Mesenchymal stem cell (in vitro differentiated cells and primary cell): ENCODE results near the gene AOX1.

Experiments
- DNase-seq: peaks from one replicate; pipeline ENCODE4 v3.0.0-alpha.2; 2013
- H2AFZ ChIP-seq: one replicate; pipeline ENCODE4 v1.6.1; 2013; ENCODE audit warnings: low read depth, mild to moderate bottlenecking, control low read depth, inconsistent platforms, low read length, moderate library complexity
- H2AK5ac ChIP-seq: 2 replicates; pipeline ENCODE4 v1.6.1; 2013; ENCODE audit warnings: low read length, moderate library complexity, mild to moderate bottlenecking, inconsistent platforms; ENCODE audit not compliant: severe bottlenecking
- H2BK120ac ChIP-seq: one replicate; pipeline ENCODE4 v1.6.1; 2013; ENCODE audit warnings: low read depth, mild to moderate bottlenecking, inconsistent platforms, low read length, moderate library complexity
- H2BK12ac ChIP-seq, 2 experiments: one replicate each; pipeline ENCODE4 v1.6.1; 2013; ENCODE audit warnings: inconsistent platforms in 2 of 2, low read length in 2 of 2, mild to moderate bottlenecking in 2 of 2, moderate library complexity in 2 of 2, control low read depth in 1 of 2
- H2BK15ac ChIP-seq: one replicate; pipeline ENCODE4 v1.6.1; 2013; ENCODE audit warnings: mild to moderate bottlenecking, low read depth, inconsistent platforms; ENCODE audit not compliant: poor library complexity, severe bottlenecking
- H2BK5ac ChIP-seq: 2 replicates; pipeline ENCODE4 v1.6.1; 2013; ENCODE audit warnings: low read depth, mild to moderate bottlenecking, low read length, control low read depth, inconsistent platforms; ENCODE audit not compliant: poor library complexity, severe bottlenecking
- H3K14ac ChIP-seq, 2 experiments: one replicate each; pipeline ENCODE4 v1.6.1; 2013; ENCODE audit warnings: inconsistent platforms in 2 of 2, low read length in 2 of 2, control low read depth in 1 of 2, mild to moderate bottlenecking in 1 of 2, moderate library complexity in 1 of 2
- H3K18ac ChIP-seq, 2 experiments: one replicate each; pipeline ENCODE4 v1.6.1; 2013; ENCODE audit warnings: inconsistent platforms in 2 of 2, low read length in 2 of 2, control low read depth in 1 of 2, low read depth in 1 of 2, mild to moderate bottlenecking in 1 of 2
- H3K23ac ChIP-seq, 2 experiments: one replicate each; pipeline ENCODE4 v1.6.1; 2013; ENCODE audit warnings: inconsistent platforms in 2 of 2, low read length in 2 of 2, mild to moderate bottlenecking in 2 of 2, moderate library complexity in 2 of 2, control low read depth in 1 of 2
- H3K27ac ChIP-seq: 2 replicates; pipeline ENCODE4 v1.5.1; 2013; ENCODE audit warnings: mild to moderate bottlenecking, moderate library complexity, low read length, control low read depth, inconsistent platforms; ENCODE audit not compliant: poor library complexity, severe bottlenecking
- H3K27me3 ChIP-seq, 2 experiments: 2 replicates each; pipeline versions ENCODE4 v1.6.1 to v1.7.0; 2013; ENCODE audit warnings: low read length in 2 of 2, mild to moderate bottlenecking in 2 of 2, moderate library complexity in 2 of 2, control low read depth in 1 of 2, inconsistent platforms in 1 of 2; ENCODE audit not compliant: control insufficient read depth in 1 of 2, insufficient read depth in 1 of 2
- H3K36me3 ChIP-seq, 2 experiments: 2 replicates each; pipeline versions ENCODE4 v1.6.1 to v1.7.0; 2013; ENCODE audit warnings: low read length in 2 of 2, control low read depth in 1 of 2, inconsistent platforms in 1 of 2, low read depth in 1 of 2, mild to moderate bottlenecking in 1 of 2; ENCODE audit not compliant: insufficient read depth in 2 of 2, control insufficient read depth in 1 of 2
- H3K4ac ChIP-seq, 2 experiments: one replicate each; pipeline ENCODE4 v1.6.1; 2013; ENCODE audit warnings: inconsistent platforms in 2 of 2, low read length in 2 of 2, mild to moderate bottlenecking in 2 of 2, moderate library complexity in 2 of 2, control low read depth in 1 of 2, low read depth in 1 of 2
- H3K4me1 ChIP-seq: 2 replicates; pipeline ENCODE4 v1.6.1; 2013; ENCODE audit warnings: low read depth, low read length, control low read depth; ENCODE audit not compliant: control insufficient read depth, insufficient read depth
- H3K4me2 ChIP-seq: 2 replicates; pipeline ENCODE4 v1.6.1; 2013; ENCODE audit warnings: low read length, mild to moderate bottlenecking, inconsistent platforms; ENCODE audit not compliant: poor library complexity, severe bottlenecking
- H3K4me3 ChIP-seq, 2 experiments: 2 replicates each; pipeline versions ENCODE4 v1.5.1 to v1.7.0; 2013; ENCODE audit warnings: low read length in 2 of 2, mild to moderate bottlenecking in 2 of 2, control low read depth in 1 of 2, low read depth in 1 of 2; ENCODE audit not compliant: insufficient read depth in 1 of 2
- H3K79me1 ChIP-seq: replicated peaks from 2 replicates; pipeline ENCODE4 v1.6.1; 2013; ENCODE audit warnings: mild to moderate bottlenecking, control low read depth, low read length, inconsistent platforms; ENCODE audit not compliant: poor library complexity, severe bottlenecking
- H3K9ac ChIP-seq: 2 replicates; pipeline ENCODE4 v1.7.0; 2013; ENCODE audit warnings: mild to moderate bottlenecking, low read length, moderate library complexity
- H3K9me3 ChIP-seq: 2 replicates; pipeline ENCODE4 v1.7.0; 2013; ENCODE audit warnings: mild to moderate bottlenecking, low read length; ENCODE audit not compliant: control insufficient read depth
- H4K8ac ChIP-seq: one replicate; pipeline ENCODE4 v1.6.1; 2013; ENCODE audit warnings: inconsistent platforms, mild to moderate bottlenecking, low read length, moderate library complexity
- H4K91ac ChIP-seq: one replicate; pipeline ENCODE4 v1.6.1; 2013; ENCODE audit warnings: mild to moderate bottlenecking, low read length, inconsistent platforms
- WGBS: methylation state at CpG from one replicate; pipeline ENCODE4 v1.1.7; 2013; ENCODE audit warnings: mixed read lengths; 5-methylcytosine and 5-hydroxymethylcytosine counted together

Gene AOX1

GRCh38 chr2:200588076-200588678 is 2.4 kb downstream of the AOX1 start:
- H4K91ac ChIP-seq, result no peak overlapping the region
- H2BK5ac ChIP-seq, result no peak overlapping the region
- no peak overlapping the region for H3K27ac ChIP-seq
- H3K27me3 ChIP-seq, result no peaks in the 10 kb centered on the region
- no peaks in the 10 kb centered on the region for H3K79me1 ChIP-seq
- no peak overlapping the region for H4K8ac ChIP-seq
- no peak overlapping the region for H2BK12ac ChIP-seq
- WGBS, result 97% methylated on average over 1 of the region's 4 CpGs
- no peak overlapping the region for H3K18ac ChIP-seq
- no peak overlapping the region for H3K4me3 ChIP-seq
- DNase-seq, result no peak
- H3K14ac ChIP-seq, result no peak overlapping the region
- H3K23ac ChIP-seq, result no peak overlapping the region
- no peak overlapping the region for H3K9ac ChIP-seq
- H3K36me3 ChIP-seq, result peaks cover 0 to 4% of the 10 kb centered on the region in 2 experiments
- peaks cover 4% of the 10 kb centered on the region for H3K4me1 ChIP-seq
- no peaks in the 10 kb centered on the region for H3K9me3 ChIP-seq
- H2BK15ac ChIP-seq, result no peak overlapping the region
- H3K4ac ChIP-seq, result no peak overlapping the region
- no peak overlapping the region for H3K4me2 ChIP-seq
- no peak overlapping the region for H2BK120ac ChIP-seq
- H2AK5ac ChIP-seq, result no peak overlapping the region
- H2AFZ ChIP-seq, result no peak overlapping the region

DNA sequence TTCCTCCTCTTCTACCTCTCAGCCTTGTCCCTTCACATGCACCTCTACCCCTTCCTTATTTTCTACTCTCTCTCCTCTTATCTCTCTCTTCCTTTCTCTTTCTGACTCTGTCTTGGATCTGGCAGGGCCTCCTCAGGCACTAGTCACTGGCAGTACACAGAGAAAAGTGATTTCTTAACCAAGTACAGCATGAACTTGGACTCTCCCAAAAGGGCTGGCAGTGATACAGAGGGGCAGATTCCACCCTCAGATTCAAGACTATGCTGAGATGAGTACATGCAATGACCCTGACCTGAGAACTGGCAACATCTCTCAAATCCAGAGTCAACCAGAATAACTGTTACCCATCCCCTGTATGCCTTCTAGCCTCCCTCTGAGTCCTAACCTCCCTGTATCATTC is 4.3 kb downstream of the AOX1 start:
- no peak for DNase-seq
- Histone ChIP-seq H3K27ac (no peak overlapping the region), H3K9me3 (no peaks in the 10 kb centered on the region), H3K27me3 (no peaks in the 10 kb centered on the region), H4K8ac (no peak overlapping the region), H2BK12ac (no peak overlapping the region), H2BK5ac (no peak overlapping the region), H3K4me2 (no peak overlapping the region), H3K18ac (no peak overlapping the region), H2BK15ac (no peak overlapping the region), H2AK5ac (no peak overlapping the region), H3K14ac (no peak overlapping the region), H3K4me1 (peaks cover 4% of the 10 kb centered on the region), H3K79me1 (no peaks in the 10 kb centered on the region), H3K23ac (no peak overlapping the region), H3K4me3 (no peak overlapping the region), H3K36me3 (peaks cover 0 to 16% of the 10 kb centered on the region in 2 experiments), H2AFZ (no peak overlapping the region), H3K9ac (peak overlapping the region; percentile 57), H3K4ac (no peak overlapping the region), H2BK120ac (no peak overlapping the region), H4K91ac (no peak overlapping the region)

GRCh38 chr2:200591308-200591707 is 5.5 kb downstream of the AOX1 start:
- WGBS, result 93% methylated on average over 5 of the region's 5 CpGs
- H3K14ac ChIP-seq, result no peak overlapping the region

GRCh38 chr2:200592406-200593075 is 6.7 kb downstream of the AOX1 start:
- Histone ChIP-seq H4K91ac (no peak overlapping the region), H3K9me3 (peaks cover 7% of the 10 kb centered on the region), H3K4me3 (no peak overlapping the region), H3K14ac (no peak overlapping the region), H3K79me1 (no peaks in the 10 kb centered on the region), H4K8ac (no peak overlapping the region), H2BK15ac (no peak overlapping the region), H3K4me2 (no peak overlapping the region), H2AK5ac (no peak overlapping the region), H3K9ac (no peak overlapping the region), H3K4me1 (no peaks in the 10 kb centered on the region), H3K27ac (no peak overlapping the region), H3K4ac (no peak overlapping the region), H3K18ac (no peak overlapping the region), H2BK12ac (no peak overlapping the region), H2AFZ (no peak overlapping the region), H3K36me3 (peaks cover 0 to 40% of the 10 kb centered on the region in 2 experiments), H2BK5ac (no peak overlapping the region), H2BK120ac (no peak overlapping the region), H3K23ac (no peak overlapping the region), H3K27me3 (no peaks in the 10 kb centered on the region)
- peak; percentile 52 for DNase-seq
- 86% methylated on average over 1 of the region's 1 CpG for WGBS

More at GRCh38 chr2:200591308-200591707, 5.5 kb downstream of the AOX1 start:
- H3K9me3 ChIP-seq, result peaks cover 7% of the 10 kb centered on the region
- no peak overlapping the region for H2BK12ac ChIP-seq
- no peak overlapping the region for H4K91ac ChIP-seq
- DNase-seq, result no peak
- no peak overlapping the region for H4K8ac ChIP-seq
- H3K79me1 ChIP-seq, result no peaks in the 10 kb centered on the region
- no peak overlapping the region for H3K4me3 ChIP-seq
- H3K9ac ChIP-seq, result no peak overlapping the region
- H3K36me3 ChIP-seq, result peaks cover 0 to 28% of the 10 kb centered on the region in 2 experiments
- no peak overlapping the region for H2AFZ ChIP-seq
- no peak overlapping the region for H3K27ac ChIP-seq
- H3K23ac ChIP-seq, result no peak overlapping the region
- H3K4me1 ChIP-seq, result no peaks in the 10 kb centered on the region
- H2AK5ac ChIP-seq, result no peak overlapping the region
- H3K4me2 ChIP-seq, result no peak overlapping the region
- H2BK120ac ChIP-seq, result no peak overlapping the region
- H2BK15ac ChIP-seq, result no peak overlapping the region
- H3K4ac ChIP-seq, result no peak overlapping the region
- no peak overlapping the region for H2BK5ac ChIP-seq
- no peaks in the 10 kb centered on the region for H3K27me3 ChIP-seq
- H3K18ac ChIP-seq, result no peak overlapping the region
